DOHH2 (cell line): Measurements from ENCODE around the gene SIGLEC15.

Experiments
- CTCF ChIP-seq: fragments of 200-600 bp; sonication (generic); IDR thresholded peaks from one replicate; pipeline ENCODE4 v1.5.1; 2014; ENCODE audit warnings: antibody characterized with exemption, mild to moderate bottlenecking, low read depth, low read length; ENCODE audit not compliant: poor library complexity, severe bottlenecking
- EZH2phosphoT487 ChIP-seq: fragments of 200-600 bp; sonication (generic); IDR thresholded peaks from 2 replicates; pipeline ENCODE4 v1.6.1; 2017; ENCODE audit warnings: borderline replicate concordance, mild to moderate bottlenecking, antibody characterized with exemption, low read length, moderate library complexity, mixed read lengths

- TF ChIP-seq CTCF (no peak), EZH2phosphoT487 (no peak)
Observed at GRCh38 chr18:45841060-45841764, 15.7 kb downstream of the SIGLEC15 start.
